GM03348 (cell line): ENCODE results near the gene KRTAP1-3.
"Not testable (repeated sequence)": the region's sequence is repeated elsewhere in the genome, so short reads cannot be mapped to it uniquely, and the experiment has no call there.

Experiments used
- DNase-seq: peaks from one replicate; pipeline ENCODE4 v3.0.0; 2012; ENCODE audit warnings: low spot score

Gene KRTAP1-3

DNA sequence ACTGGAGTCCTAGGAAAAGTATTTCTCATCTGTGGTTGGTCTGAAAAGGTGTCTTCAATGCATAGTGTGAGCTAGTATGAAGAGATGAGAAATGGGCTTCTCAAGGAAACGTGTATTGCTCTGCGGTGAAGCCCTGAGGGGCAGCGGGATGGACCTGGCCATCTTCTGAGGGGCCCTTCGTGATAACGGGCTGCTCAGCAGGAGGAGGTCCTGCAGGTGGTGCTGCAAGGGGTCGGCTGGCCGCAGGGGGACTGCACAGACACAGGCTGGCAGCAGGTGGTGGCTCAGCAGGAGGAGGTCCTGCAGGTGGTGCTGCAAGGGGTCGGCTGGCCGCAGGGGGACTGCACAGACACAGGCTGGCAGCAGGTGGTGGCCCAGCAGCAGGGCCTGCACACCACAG, 19.9 kb upstream of the KRTAP1-3 start:
- DNase-seq, result not testable (repeated sequence)

DNA sequence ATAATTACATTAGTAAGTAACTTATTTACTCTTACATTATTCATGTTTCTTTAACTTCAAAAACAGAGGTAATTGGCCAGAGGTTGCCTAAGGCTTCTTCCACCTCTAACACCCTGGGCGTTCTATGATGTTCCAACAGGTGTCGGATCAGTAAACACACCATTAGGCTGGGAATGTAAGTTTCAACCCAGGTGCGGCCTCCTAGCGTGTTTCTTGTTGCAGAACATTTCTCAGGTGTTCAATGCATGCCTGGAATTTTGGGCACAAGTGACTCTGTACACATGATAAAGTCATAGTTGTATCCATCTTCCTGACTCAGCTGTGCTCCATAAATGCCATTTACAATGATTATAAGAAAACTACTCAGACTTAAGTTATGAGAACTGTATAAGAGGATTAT, 19.4 kb upstream of the KRTAP1-3 start:
- DNase-seq, result no peak

DNA sequence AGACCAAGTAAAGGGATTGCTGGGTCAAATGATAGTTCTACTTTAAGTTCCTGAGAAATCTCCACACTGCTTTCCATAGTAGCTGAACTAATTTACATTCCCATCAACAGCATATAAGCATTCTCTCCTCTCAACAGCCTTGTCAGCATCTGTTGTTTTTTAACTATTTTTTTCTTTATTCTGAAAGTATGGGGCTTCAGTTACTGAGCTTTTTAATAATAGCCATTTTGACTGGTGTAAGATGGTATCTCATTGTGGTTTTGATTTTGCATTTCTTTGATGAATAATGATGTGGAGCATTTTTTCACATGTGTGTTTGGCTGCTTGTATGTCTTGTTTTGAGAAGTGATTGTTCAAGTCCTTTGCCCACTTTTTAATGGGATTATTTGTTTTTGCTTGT, 17.9 kb upstream of the KRTAP1-3 start:
- no peak for DNase-seq

DNA sequence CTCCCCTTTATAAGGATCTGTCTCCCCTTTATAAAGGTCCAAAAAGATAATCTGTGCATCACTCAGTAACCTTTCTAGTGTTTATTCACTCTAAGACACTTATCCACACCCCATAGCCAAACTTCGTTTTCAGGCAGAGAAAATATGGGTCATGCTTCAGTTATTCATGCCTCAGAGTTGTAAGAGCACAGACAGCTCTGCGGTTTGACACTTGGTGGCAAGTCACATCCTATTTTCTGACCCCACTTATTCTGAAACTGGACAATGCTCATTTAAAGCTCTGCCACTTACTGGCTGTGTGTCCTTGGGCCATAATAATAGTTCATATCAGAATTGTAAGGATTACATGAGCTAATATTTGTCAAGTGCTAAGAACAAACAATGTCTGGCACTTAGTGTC, 14.4 kb upstream of the KRTAP1-3 start:
- peak; percentile 42 for DNase-seq

DNA sequence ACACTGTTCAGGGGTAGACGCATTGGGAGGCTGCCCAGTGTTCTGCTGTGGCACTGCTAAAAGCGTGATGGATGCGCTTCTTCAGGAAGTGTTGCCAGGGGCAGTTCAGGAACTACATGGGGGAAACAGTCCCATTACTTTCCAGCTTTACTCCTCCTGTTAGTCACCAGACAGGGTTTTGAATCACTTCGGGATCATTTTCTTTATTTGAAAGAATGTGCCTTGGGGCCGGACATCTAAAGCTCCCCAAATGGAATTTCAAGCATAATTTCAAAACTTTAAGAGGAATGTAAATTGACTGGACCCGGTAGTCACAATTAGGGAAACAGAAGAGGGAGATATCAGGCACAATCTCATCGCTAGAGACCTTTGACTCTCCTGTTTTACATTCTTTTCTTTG, 13.8 kb upstream of the KRTAP1-3 start:
- DNase-seq, result peak; percentile 70

DNA sequence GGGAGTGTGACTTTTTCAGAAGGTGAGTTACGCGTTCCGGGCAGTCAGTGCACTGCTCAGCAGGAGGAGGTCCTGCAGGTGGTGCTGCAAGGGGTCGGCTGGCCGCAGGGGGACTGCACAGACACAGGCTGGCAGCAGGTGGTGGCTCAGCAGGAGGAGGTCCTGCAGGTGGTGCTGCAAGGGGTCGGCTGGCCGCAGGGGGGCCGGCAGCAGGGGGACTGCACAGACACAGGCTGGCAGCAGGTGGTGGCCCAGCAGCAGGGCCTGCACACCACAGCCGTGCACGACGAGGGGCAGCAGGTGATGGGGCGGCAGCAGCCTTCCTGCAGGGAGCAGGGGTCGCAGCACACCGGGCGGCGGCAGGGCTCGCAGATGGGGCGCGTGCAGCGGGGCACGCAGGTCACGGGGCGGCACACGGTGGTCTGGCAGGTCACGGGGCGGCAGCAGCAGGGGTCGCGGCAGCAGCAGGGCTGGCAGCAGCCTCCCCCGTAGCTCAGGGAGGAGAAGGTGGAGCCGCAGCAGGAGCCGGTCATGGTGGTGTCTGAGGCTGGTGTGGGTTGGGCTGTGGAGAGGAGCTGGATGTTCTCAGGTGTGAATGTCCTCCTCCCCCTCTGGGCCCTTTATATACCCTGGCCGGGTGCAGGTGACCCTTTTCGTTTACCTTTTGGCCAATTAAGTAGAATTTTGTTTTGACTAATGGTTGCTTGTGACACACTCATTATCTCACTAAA, 12.2 kb upstream of the KRTAP1-3 start, which contains the start of gene KRTAP2-1:
KRTAP2-1 (minus strand) TSS at position 582 of the 731 bp plus-strand sequence; CDS start at position 533, 49 bp downstream.
- not testable (repeated sequence) for DNase-seq

DNA sequence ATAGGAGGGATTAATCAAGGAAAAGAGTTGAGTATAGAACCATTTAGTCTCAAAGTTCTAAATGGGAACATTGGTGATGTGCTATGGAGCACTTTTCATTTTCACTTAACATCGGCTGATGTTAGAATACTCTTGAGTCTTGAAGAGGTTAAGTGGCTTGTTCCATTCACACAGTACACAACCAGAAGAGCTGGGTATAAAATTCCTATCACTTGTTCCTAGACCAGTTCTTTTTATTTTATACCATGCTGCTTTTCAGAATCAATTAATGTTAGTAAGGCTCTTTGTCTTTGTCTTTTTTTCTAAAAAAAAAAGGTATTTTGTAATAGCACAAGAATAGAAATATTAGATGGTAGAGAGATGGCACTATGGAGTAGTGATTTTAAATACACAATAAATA, 8.3 kb upstream of the KRTAP1-3 start:
- DNase-seq, result no peak

DNA sequence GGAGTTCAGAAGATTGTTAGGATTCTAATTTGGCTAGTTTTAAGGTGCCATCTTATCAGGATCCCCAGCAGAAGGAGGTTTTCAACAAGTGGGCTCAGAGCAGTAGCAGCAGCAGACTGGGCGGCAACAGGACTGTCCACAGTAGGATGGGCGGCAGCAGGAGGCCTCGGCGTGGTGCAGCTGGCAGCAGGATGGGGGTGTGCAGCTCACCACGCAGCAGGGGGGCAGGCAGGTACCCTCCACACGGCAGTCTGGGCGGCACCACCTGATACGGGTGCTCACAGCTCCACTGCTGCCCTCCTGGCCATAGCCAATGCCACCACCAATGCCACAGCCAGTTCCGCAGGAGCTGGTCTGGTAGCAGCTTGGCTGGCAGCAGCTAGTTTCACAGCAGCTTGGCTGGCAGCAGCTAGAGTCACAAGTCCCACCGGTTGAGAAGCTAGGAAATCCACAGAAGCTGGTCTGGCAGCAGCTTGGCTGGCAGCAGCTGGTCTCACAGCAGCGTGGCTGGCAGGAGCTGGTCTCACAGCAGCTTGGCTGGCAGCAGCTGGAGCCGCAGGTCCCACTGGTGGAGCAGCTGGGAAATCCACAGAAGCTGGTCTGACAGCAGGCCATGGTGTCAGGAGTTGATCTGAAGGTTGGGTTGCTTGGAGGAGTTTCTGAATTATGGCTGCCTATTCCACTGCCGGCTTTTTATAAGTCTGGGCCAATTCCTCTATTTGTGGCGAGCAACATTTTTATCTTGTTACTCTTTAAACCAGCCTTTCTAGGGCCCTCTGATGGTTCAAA, 6.3 kb upstream of the KRTAP1-3 start, which contains the start of gene KRTAP1-1:
KRTAP1-1 (minus strand) TSS at position 668 of the 789 bp plus-strand sequence; CDS start at position 615, 53 bp downstream.
- DNase-seq, result peak; percentile 43

DNA sequence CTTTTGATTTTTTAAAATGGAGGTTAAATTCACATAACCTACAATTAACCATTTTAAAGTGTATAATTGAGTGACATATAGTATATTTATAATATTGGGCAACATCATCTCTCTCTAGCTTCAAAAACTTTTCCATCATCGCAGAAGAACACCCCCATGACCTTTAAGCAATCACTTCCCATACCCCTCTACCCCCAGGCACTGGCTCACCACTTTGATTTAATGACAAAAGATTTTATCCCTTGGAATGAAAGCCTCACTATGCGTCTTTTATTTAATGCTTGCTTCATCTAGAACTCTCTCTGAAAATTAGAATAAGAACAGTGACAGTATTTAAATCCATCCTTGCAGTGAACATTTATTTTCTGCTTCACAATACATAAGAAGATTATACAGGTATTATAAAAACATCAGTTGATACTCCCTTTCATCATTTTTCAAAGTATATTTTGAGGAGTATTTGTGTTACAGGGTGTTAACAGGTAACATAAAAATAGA, 3.2 kb upstream of the KRTAP1-3 start:
- DNase-seq, result no peak

DNA sequence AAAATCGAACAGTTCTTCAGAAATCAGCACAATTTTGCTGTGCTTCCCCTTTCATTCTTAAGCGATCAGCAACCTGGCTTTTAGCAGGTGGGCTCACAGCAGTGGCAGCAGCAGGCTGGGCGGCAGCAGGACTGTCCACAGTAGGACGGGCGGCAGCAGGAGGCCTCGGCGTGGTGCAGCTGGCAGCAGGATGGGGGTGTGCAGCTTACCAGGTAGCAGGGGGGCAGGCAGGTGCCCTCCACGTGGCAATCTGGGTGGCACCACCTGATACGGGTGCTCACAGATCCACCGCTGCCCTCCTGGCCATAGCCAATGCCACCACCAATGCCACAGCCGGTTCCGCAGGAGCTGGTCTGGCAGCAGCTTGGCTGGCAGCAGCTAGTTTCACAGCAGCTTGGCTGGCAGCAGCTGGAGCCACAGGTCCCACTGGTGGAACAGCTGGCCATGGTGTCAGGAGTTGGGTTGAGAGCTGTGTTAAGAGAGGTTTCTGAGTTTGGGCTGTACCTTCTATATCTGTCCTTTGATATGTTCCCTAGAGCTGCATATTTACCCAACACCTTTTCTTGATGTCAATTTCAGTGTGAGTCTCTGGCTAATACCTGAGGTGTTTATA, 4.9 kb downstream of the KRTAP1-3 start, which contains the start of gene KRTAP1-4:
KRTAP1-4 (minus strand) TSS at position 563 of the 613 bp plus-strand sequence; CDS start at position 446, 117 bp downstream.
- DNase-seq, result no peak

DNA sequence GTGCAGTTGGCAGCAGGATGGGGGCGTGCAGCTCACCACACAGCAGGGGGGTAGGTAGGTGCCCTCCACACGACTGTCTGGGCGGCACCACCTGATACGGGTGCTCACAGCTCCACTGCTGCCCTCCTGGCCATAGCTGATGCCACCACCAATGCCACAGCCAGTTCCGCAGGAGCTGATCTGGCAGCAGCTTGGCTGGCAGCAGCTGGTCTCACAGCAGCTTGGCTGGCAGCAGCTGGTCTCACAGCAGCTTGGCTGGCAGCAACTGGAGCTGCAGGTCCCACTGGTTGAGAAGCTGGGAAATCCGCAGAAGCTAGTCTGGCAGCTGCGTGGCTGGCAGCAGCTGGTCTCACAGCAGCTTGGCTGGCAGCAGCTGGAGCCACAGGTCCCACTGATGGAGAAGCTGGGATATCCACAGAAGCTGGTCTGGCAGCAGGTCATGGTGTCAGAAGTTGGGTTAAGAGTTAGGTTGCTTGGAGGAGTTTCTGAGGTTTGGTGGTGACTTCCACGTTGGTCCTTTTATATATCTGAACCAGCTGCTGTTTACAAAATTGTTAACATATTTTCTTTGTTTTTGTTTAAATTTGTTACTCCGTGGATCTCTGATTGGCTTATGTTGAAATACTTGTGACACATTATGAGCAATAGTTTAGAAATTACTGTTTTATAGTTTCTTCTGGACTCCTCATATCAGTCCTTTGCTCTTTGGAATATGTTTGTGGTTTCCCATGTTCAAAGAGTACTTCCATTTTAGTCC, 7.8 kb downstream of the KRTAP1-3 start, which contains the start of gene KRTAP1-5:
KRTAP1-5 (minus strand) TSS at position 494 of the 757 bp plus-strand sequence; CDS start at position 441, 53 bp downstream.
- peak; percentile 68 for DNase-seq

DNA sequence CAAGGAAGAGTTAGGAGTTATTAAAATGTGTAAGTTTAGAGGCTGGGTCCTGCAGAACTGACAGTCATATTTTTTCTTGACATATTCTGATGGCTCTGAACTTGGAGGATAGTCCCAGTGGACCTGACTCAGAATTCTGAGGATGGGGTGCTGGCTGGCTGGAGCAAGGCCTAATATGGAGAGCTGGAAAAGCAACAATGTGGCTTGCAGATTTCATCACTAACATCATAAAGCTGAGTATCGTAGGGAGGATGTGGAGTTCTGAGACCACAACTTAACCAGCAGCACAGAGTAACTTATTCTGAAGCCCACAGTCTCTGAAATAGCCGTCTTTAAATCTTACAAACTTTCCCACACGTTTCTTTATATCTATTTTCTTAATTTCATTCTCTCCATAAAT, 10.0 kb downstream of the KRTAP1-3 start:
- DNase-seq, result peak; percentile 51

DNA sequence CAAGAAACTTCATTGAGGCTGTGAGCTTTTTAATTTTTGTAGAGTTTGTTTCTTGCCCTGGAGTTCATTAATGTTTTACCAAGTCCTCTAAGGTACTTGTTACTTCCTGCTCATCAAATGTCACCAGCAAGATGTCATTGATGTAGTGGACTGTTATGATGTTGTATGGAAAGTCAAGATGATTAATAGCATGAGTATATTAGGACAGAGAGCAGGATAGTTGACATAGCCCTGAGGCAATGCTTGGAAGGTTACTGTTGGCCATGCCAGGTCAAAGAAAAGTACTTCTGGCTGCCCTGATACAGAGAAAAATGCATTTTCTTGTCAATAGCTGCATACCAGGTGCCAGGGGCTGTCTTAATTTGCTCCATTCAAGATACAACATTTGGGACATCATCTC, 14.3 kb downstream of the KRTAP1-3 start:
- no peak for DNase-seq

DNA sequence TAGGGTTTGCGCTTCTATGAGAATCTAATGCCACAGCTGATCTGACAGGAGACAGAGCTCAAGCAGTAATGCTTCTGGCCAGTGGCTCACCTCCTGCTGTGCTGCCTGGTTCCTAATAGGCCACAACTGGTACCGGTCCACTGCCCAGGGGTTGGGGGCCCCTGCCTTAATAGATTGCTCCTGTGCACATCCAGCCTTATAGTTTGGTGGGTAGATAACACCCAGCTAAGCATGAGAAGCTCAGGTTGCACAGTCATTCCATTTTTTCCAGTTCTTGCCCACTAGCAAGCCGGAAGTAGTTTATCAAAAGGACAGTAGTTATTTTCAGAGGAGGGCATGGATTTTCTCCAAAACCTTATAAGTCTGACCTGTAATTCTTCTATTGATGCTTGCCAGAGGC, 15.3 kb downstream of the KRTAP1-3 start:
- DNase-seq, result no peak

DNA sequence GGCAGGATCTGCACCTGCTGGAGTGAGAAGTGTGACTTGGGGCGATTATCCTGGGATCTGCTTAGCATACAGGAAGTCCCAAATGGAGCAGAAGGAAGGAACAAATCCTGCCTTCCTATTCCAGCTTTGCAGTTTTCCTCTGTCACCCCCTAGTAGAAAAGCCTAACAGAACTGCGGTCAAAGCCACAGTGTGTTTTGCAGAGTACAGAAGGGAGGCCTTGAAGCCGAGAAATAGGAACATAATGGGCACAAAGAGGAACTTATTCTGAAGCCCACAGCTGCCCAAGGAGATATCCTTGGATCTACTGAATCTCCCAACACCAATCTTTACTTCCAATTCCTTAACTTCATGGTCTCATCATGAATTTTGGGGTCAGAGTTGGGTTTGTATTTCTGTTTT, 16.1 kb downstream of the KRTAP1-3 start:
- DNase-seq, result no peak

DNA sequence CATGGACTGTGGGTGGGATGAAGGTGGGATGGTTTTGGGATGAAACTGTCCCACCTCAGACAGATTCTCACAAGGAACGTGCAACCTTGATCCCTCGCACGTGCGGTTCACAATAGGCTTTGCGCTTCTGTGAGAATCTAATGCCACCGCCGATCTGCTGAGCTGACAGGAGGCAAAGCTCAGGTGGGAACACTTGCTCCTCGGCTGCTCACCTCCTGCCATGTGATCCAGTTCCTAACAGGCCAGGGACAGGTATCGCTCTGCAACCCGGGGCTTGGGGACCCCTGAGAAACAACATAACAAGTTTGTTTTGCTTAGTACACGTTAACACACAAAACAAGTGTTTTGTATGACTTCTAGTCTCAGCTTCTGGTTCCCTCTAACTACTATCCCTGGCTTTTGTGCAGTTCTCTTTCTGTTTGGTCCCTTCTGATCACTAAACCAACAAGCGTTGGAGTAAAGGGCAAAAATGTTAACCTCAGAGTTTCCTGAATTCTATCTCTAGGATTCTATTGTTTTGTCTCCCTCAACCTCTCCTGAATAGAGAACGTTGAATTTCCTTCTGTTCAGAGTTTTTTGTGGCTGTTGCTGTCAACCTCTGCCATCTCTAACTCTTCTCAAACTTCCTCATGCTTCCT, 18.0 kb downstream of the KRTAP1-3 start:
- no peak for DNase-seq

DNA sequence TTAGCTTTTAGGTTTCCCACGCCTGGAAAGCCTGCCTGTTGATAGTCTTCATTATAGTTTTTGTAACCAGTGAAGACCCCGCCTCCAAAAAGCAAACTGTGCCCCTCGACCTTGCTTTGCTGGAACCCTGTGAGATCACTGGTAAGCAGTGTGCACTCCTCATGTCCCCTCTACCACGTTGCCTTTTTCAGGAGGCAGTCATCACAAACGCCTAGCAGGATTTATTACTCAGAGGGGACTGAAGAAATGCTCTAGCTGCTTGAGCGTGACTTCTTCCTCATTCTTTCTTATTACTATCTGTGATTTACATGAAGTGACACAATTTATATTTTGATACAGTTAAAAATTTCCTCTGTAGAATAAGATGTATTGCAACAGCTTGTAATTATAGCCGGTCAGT, 19.2 kb downstream of the KRTAP1-3 start:
- DNase-seq, result no peak

DNA sequence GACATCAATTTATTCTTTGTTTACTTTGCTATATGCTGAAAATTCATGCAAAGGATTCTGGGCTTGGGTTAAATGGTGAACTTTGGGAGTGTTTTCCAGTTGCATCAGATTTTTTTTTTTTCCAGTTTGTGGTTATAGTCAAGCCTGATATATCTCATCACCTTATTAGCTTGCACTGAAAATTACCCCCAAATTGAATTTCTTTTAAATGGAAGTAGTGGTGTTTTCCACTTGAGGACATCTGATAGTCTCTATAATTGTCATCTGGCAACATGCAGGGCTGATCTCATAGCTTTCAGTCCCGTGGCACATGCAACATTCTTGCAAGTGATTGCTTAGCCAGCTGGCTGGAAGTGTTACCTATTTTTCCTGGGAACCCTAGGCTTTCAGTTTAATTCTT, 21.1 kb downstream of the KRTAP1-3 start:
- DNase-seq, result peak; percentile 54

DNA sequence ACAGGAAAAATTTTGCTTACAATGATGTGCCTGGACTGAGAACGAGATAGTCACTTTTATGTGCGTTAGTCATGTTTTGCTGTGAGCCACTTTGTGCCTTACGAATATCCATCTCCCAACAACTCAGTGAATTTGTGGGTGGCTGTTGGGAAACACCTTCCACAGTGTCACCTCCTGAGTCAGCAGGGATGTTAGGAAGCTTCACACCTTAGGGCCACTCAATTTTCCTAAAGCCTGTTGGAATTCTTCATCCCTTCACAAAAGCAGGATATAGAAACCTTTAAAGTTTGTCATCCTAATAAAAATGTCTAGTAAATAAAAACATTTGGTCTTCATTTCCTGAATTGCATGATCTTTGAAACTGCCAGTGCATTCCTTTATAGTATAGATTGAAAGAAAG, 21.5 kb downstream of the KRTAP1-3 start:
- peak; percentile 13 for DNase-seq

DNA sequence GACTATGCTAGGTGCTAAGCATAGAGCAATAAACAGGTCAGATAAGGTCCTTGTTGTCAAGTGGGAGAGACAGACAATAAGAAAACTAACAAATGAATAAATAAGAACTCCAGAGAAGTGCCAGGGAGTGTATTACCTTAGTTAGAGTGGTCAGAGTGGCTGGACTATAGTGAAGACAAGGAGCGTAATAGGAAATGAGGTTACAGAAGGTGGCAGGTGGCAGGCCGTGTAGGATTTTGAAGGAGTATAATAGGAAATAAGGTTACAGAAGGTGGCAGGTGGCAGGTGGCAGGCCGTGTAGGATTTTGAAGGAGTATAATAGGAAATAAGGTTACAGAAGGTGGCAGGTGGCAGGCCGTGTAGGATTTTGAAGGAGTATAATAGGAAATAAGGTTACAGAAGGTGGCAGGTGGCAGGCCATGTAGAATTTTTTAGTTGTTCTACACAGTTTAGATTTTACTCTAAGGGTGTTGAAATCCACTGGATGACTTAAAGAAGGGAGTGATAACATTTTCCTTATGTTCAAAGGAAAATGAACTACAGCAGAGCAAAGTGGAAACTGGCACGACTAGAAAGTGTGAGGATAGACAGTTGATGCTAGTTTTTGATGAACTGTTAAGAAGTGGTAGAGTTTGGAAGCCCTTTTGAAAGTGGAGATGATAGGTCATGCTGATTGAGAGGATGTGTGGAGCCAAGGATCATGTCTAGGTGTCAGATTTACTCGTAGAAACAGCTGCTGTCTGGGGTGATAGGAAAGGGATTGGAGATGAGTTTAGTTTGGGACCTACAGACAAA, 22.2 kb downstream of the KRTAP1-3 start:
- no peak for DNase-seq
